ENCODE data around the gene CAGE1.

The CAGE1 gene

DNA sequence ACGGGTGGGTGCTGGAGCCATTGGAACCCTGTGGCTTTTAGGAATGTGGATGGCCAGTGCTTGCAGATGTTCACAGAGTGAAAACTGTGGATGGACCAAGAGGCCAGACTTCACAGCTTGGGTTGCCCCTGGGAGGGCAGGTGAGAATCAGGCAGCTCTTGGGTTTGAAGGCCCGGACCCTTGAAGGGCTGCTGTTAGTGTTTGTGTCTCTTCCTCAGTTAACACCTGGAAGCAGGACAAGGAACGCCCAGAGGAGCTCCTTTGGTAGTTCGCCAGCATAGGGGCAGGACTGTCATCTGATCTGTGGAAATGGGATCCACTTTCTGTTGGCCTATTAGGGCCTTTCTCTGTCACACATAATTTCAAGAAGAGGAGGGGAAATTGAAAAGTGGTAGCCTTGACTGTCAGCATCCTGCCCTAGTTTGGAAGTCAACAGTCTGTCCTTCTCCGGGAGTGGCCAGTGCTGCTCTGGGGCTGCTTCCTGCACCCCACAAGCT, 43.6 kb upstream of the CAGE1 start:
- Histone ChIP-seq H3K27ac (ENCODE audit: low read length) (no peak overlapping the region), H3K27me3 (ENCODE audit: low read depth, low read length) (no peaks in the 10 kb centered on the region), H3K36me3 (replicated peaks; ENCODE audit: low read depth, low read length) (no peaks in the 10 kb centered on the region), H3K4me1 (ENCODE audit: low read length) (peaks cover 2% of the 10 kb centered on the region; the same call in 1 of the 2 replicates), H3K4me3 (ENCODE audit: low read length) (no peak overlapping the region), H4K20me1 (ENCODE audit: insufficient read depth, low read length) (no peaks in the 10 kb centered on the region), H2AFZ (ENCODE audit: low read depth, low read length) (no peak overlapping the region), H3K9me3 (ENCODE audit: insufficient read depth, low read length) (no peaks in the 10 kb centered on the region), H3K9ac (ENCODE audit: low read length) (no peak overlapping the region), H3K4me2 (ENCODE audit: low read length) (no peak overlapping the region), H3K79me2 (ENCODE audit: low read length) (no peaks in the 10 kb centered on the region)
- TF ChIP-seq EZH2phosphoT487 (IDR thresholded peaks at IDR 0.05; ENCODE audit: low read depth) = no peak
- TF ChIP-seq, protein P1, sequence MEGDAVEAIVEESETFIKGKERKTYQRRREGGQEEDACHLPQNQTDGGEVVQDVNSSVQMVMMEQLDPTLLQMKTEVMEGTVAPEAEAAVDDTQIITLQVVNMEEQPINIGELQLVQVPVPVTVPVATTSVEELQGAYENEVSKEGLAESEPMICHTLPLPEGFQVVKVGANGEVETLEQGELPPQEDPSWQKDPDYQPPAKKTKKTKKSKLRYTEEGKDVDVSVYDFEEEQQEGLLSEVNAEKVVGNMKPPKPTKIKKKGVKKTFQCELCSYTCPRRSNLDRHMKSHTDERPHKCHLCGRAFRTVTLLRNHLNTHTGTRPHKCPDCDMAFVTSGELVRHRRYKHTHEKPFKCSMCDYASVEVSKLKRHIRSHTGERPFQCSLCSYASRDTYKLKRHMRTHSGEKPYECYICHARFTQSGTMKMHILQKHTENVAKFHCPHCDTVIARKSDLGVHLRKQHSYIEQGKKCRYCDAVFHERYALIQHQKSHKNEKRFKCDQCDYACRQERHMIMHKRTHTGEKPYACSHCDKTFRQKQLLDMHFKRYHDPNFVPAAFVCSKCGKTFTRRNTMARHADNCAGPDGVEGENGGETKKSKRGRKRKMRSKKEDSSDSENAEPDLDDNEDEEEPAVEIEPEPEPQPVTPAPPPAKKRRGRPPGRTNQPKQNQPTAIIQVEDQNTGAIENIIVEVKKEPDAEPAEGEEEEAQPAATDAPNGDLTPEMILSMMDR (IDR thresholded peaks at IDR 0.05; ENCODE audit: low read depth, low read length) = no peak

DNA sequence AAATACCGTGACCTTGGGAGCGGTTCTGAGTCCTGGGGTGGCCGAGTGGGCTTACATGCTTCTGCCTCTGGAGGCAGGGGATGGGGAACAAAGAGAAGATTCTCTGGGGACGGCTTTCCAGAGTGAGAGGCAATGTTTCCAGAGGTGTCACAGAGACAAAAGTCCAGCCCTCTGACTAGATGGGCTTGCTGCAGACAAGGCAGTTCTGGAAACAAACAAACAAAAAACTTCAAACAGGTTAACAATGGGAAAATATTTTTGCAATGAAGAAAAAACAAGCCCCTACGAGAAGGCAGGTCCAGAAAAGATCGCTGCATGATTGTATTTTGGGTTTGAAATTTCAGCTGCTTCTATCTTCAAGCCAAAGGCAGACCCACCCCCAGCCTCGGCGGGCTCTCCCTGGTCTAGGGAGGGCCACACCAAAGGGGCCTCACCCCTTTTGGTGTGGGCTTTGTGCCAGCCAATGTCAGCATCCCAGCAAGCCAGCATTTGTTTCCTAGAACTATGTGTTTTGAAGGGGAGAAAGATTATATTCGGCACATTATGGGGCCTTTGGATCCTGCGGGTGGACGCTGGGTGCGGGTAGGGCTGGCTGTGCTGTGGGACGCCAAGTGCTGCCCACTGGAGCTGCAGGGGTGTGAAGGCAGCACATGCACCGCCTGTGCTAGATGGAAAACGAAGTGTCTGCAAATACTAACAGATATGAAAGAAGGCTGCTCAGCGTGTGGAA, 43.0 kb upstream of the CAGE1 start:
- H3K4me2 ChIP-seq (ENCODE audit: low read length) = no peak overlapping the region
- TF ChIP-seq EZH2phosphoT487 (IDR thresholded peaks at IDR 0.05; ENCODE audit: low read depth) = no peak
- TF ChIP-seq, protein P1 (IDR thresholded peaks at IDR 0.05; ENCODE audit: low read depth, low read length) = no peak
- H3K79me2 ChIP-seq (ENCODE audit: low read length) = no peaks in the 10 kb centered on the region
- H3K4me1 ChIP-seq (ENCODE audit: low read length) = no peaks in the 10 kb centered on the region
- no peaks in the 10 kb centered on the region for H3K9me3 ChIP-seq (ENCODE audit: insufficient read depth, low read length)
- H3K36me3 ChIP-seq (replicated peaks; ENCODE audit: low read depth, low read length) = no peaks in the 10 kb centered on the region
- H3K4me3 ChIP-seq (ENCODE audit: low read length) = no peak overlapping the region
- no peak overlapping the region for H3K27ac ChIP-seq (ENCODE audit: low read length)
- H3K9ac ChIP-seq (ENCODE audit: low read length) = no peak overlapping the region
- no peak overlapping the region for H2AFZ ChIP-seq (ENCODE audit: low read depth, low read length)
- no peaks in the 10 kb centered on the region for H4K20me1 ChIP-seq (ENCODE audit: insufficient read depth, low read length)
- no peaks in the 10 kb centered on the region for H3K27me3 ChIP-seq (ENCODE audit: low read depth, low read length)

DNA sequence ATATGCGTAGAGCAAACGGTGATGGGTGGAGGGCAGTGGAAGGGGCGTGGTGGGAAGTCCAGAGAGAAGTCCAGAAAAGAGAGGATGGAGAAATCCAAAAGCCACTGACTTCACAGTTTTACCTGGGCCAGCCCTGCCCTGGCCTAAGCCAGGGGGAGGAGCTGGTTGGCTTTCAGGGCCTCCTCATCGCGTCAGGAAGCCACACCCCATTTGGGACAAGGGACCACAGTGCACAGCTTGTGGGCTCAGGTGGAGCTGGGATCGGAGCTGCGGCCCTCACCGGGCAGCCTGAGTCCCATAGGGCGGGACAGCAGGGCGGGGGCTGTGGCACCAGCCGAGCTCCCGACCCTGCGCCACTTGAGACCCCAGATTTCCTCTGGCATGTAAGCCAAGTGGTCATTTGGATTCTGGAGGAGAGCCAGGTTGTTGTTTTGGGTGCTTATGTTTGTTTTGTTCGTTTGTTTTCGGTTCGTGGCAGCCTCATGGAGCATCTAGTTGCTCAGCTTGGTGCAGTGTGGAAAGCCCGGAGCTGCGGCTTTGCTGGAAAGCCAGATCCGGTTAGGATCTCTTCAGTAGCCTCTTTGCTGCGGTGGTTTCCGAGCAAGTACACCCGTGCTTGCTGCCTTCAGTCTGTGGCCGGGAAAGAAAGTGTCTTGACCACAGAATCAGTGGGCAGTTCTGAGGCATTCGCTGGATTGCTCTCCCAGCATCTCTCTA, 42.3 kb upstream of the CAGE1 start:
- no peak overlapping the region for H2AFZ ChIP-seq (ENCODE audit: low read depth, low read length)
- no peaks in the 10 kb centered on the region for H3K79me2 ChIP-seq (ENCODE audit: low read length)
- H3K27ac ChIP-seq (ENCODE audit: low read length) = no peak overlapping the region
- no peaks in the 10 kb centered on the region for H3K27me3 ChIP-seq (ENCODE audit: low read depth, low read length)
- H3K4me3 ChIP-seq (ENCODE audit: low read length) = no peak overlapping the region
- no peaks in the 10 kb centered on the region for H3K9me3 ChIP-seq (ENCODE audit: insufficient read depth, low read length)
- no peaks in the 10 kb centered on the region for H3K36me3 ChIP-seq (replicated peaks; ENCODE audit: low read depth, low read length)
- no peaks in the 10 kb centered on the region for H4K20me1 ChIP-seq (ENCODE audit: insufficient read depth, low read length)
- no peak overlapping the region for H3K9ac ChIP-seq (ENCODE audit: low read length)
- TF ChIP-seq EZH2phosphoT487 (IDR thresholded peaks at IDR 0.05; ENCODE audit: low read depth) = no peak
- no peaks in the 10 kb centered on the region for H3K4me1 ChIP-seq (ENCODE audit: low read length)
- H3K4me2 ChIP-seq (ENCODE audit: low read length) = no peak overlapping the region

DNA sequence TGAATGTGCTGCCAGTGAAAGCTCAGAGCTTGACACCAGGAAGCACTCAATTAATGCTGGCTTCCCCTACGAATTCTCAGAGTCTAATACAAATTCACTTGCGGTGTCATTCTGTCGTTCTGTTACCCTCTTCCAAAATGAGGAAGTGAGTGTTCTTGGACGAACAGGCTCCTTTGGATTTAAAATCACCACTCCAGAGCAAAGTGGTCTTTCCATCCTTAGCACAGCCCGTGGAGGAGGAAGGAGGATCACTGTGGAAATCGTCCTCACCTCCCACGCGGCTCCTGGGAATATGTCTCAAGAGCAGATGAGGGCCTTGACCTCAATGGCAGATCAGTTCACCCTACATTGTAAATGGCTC, 41.8 kb upstream of the CAGE1 start:
- Histone ChIP-seq H2AFZ (ENCODE audit: low read depth, low read length) (no peak overlapping the region), H3K4me3 (ENCODE audit: low read length) (no peak overlapping the region), H3K4me1 (ENCODE audit: low read length) (no peaks in the 10 kb centered on the region), H4K20me1 (ENCODE audit: insufficient read depth, low read length) (no peaks in the 10 kb centered on the region), H3K27me3 (ENCODE audit: low read depth, low read length) (no peaks in the 10 kb centered on the region), H3K9me3 (ENCODE audit: insufficient read depth, low read length) (no peaks in the 10 kb centered on the region), H3K4me2 (ENCODE audit: low read length) (no peak overlapping the region), H3K9ac (ENCODE audit: low read length) (no peak overlapping the region), H3K27ac (ENCODE audit: low read length) (no peak overlapping the region), H3K79me2 (ENCODE audit: low read length) (no peaks in the 10 kb centered on the region), H3K36me3 (replicated peaks; ENCODE audit: low read depth, low read length) (no peaks in the 10 kb centered on the region)
- no peak for TF ChIP-seq EZH2phosphoT487 (IDR thresholded peaks at IDR 0.05; ENCODE audit: low read depth)
- TF ChIP-seq, protein P1 (IDR thresholded peaks at IDR 0.05; ENCODE audit: low read depth, low read length) = no peak
